ENCODE measurements around the gene CAMSAP3.

DNA sequence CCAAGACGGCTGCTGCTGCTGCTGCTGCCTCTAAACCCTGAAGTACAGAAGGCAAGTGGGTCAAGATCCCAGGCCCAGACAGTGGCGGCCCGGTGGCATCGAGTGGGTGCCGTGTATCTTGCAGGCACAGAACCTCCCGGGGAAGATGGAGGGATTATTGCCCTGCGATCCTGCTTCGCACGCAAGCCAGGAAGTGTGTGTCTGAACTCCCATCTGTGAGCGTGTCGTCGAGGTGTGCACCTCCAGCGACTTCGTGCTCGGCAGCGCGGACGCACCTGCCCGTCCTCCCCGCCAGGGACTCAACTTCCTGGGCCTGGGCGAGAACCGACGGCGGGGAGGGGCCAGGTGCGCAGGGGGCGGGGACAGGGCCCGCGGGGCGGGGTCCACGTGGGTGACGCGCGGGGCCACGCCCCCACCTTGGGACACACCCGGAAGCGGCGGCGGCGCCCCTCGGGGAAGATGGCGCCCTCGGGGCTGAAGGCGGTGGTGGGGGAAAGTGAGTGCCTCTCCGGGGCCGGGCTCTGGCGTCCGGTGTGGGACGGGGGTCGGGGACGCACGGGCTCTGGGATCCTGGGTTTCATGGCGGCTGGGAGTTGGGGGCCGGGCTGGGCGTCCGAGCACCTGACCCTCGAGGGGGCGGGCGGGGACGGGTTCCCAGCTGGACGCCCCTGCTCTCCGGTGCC, 41.2 kb downstream of the CAMSAP3 start, which contains the start of gene STXBP2:
- TF ChIP-seq, protein P1, sequence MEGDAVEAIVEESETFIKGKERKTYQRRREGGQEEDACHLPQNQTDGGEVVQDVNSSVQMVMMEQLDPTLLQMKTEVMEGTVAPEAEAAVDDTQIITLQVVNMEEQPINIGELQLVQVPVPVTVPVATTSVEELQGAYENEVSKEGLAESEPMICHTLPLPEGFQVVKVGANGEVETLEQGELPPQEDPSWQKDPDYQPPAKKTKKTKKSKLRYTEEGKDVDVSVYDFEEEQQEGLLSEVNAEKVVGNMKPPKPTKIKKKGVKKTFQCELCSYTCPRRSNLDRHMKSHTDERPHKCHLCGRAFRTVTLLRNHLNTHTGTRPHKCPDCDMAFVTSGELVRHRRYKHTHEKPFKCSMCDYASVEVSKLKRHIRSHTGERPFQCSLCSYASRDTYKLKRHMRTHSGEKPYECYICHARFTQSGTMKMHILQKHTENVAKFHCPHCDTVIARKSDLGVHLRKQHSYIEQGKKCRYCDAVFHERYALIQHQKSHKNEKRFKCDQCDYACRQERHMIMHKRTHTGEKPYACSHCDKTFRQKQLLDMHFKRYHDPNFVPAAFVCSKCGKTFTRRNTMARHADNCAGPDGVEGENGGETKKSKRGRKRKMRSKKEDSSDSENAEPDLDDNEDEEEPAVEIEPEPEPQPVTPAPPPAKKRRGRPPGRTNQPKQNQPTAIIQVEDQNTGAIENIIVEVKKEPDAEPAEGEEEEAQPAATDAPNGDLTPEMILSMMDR (IDR thresholded peaks at IDR 0.05; ENCODE audit: insufficient read depth, low read depth, low read length): no peak
- no peak for TF ChIP-seq EZH2 (IDR thresholded peaks at IDR 0.05; ENCODE audit: insufficient read depth, low read length)

All from astrocyte (in vitro differentiated cells and primary cell).